C4-2B (cell line): Measurements from ENCODE around the gene ZNF622.

Experiments
- H3K27ac ChIP-seq: fragments of 450-650 bp; 2 replicates; pipeline ENCODE4 v1.5.1; 2017
- CTCF ChIP-seq: fragments of 450-650 bp; conservative IDR thresholded peaks from 2 replicates; pipeline ENCODE4 v1.5.1; 2017; ENCODE audit warnings: mild to moderate bottlenecking
- ZFX ChIP-seq: fragments of 450-650 bp; IDR thresholded peaks from 2 replicates; pipeline ENCODE4 v1.6.1; 2017

Gene ZNF622

GRCh38 chr5:16461782-16462181, 3.8 kb downstream of the ZNF622 start:
- no peak for TF ChIP-seq ZFX
- no peak for TF ChIP-seq CTCF
- H3K27ac ChIP-seq = no peak overlapping the region

- no peak for TF ChIP-seq ZFX
- no peak for TF ChIP-seq CTCF
- no peak overlapping the region for H3K27ac ChIP-seq
These were observed 4.6 kb downstream of the ZNF622 start for GRCh38 chr5:16461026-16461425.

GRCh38 chr5:16459451-16459850, 6.1 kb downstream of the ZNF622 start:
- TF ChIP-seq CTCF (no peak), ZFX (no peak)
- H3K27ac ChIP-seq = no peak overlapping the region

GRCh38 chr5:16457853-16458252, 7.7 kb downstream of the ZNF622 start:
- H3K27ac ChIP-seq = no peak overlapping the region
- TF ChIP-seq CTCF = no peak
- TF ChIP-seq ZFX = no peak

GRCh38 chr5:16457451-16457850, 8.1 kb downstream of the ZNF622 start:
- no peak overlapping the region for H3K27ac ChIP-seq
- no peak for TF ChIP-seq ZFX
- no peak for TF ChIP-seq CTCF

- H3K27ac ChIP-seq = no peak overlapping the region; the same call in 1 of the 2 replicates
- TF ChIP-seq ZFX (no peak), CTCF (peak; percentile 82)
These were observed 9.3 kb downstream of the ZNF622 start for GRCh38 chr5:16456103-16456832.

- TF ChIP-seq ZFX (no peak), CTCF (no peak)
- no peak overlapping the region; the same call in 1 of the 2 replicates for H3K27ac ChIP-seq
These were observed 9.9 kb downstream of the ZNF622 start for GRCh38 chr5:16455668-16456067.
